ENCODE results near the gene ESR1. TPM values are rescaled to one million over a fixed set of nuclear protein-coding genes. Genes with fewer than 3 reads are reported as not detected.
A peak's percentile ranks its signal among the peaks of the same experiment; 100 is the strongest.

The ESR1 gene
- total RNA-seq, 2 experiments from 2014 or later, result 0.38 to 0.79 TPM

- Mint-ChIP-seq H3K27me3 (no peaks in the 10 kb centered on the region), H3K4me1 (ENCODE audit: low read depth) (peaks cover 3% of the 10 kb centered on the region), H3K27ac (no peak overlapping the region), H3K4me3 (no peak overlapping the region), H3K36me3 (ENCODE audit: low read depth) (peaks cover 35% of the 10 kb centered on the region), H3K9me3 (no peaks in the 10 kb centered on the region)
- intact Hi-C loops (cut with micrococcal nuclease), result no loop called here
- ChIA-PET POLR2A (no interaction called here), CTCF (interaction anchor here (0.8 kb wide), 1 partner anchor 113 kb away, joined by 3 read pairs; no protein-coding TSS in a partner anchor)
- TF ChIP-seq CTCF (IDR thresholded peaks at IDR 0.05), result no peak
- ATAC-seq (no peak), DNase-seq (no peak)
These were observed 347.3 kb downstream of the ESR1 start for GRCh38 chr6:152154559-152155356.

GRCh38 chr6:152155792-152156191 is 348.3 kb downstream of the ESR1 start:
- no peak for TF ChIP-seq CTCF (IDR thresholded peaks at IDR 0.05)
- intact Hi-C loops (cut with micrococcal nuclease), result no loop called here
- peaks cover 10% of the 10 kb centered on the region for H3K4me1 Mint-ChIP-seq (ENCODE audit: low read depth)
- no peak overlapping the region for H3K4me3 Mint-ChIP-seq
- POLR2A ChIA-PET, result interaction anchor here (0.5 kb wide), 1 partner anchor 90 kb away, joined by 3 read pairs; no protein-coding TSS in a partner anchor
- no peaks in the 10 kb centered on the region for H3K9me3 Mint-ChIP-seq
- peaks cover 31% of the 10 kb centered on the region for H3K36me3 Mint-ChIP-seq (ENCODE audit: low read depth)
- no peak for ATAC-seq
- no peaks in the 10 kb centered on the region for H3K27me3 Mint-ChIP-seq
- CTCF ChIA-PET, result interaction anchor here (0.8 kb wide), 1 partner anchor 112 kb away, joined by 3 read pairs; no protein-coding TSS in a partner anchor
- H3K27ac Mint-ChIP-seq, result no peak overlapping the region
- no peak for DNase-seq

GRCh38 chr6:152160346-152160745 is 352.9 kb downstream of the ESR1 start:
- Mint-ChIP-seq H3K36me3 (ENCODE audit: low read depth) (peaks cover 28% of the 10 kb centered on the region), H3K27ac (peak overlapping the region; percentile 90), H3K4me1 (ENCODE audit: low read depth) (peaks cover 22% of the 10 kb centered on the region), H3K4me3 (no peak overlapping the region), H3K9me3 (no peaks in the 10 kb centered on the region), H3K27me3 (no peaks in the 10 kb centered on the region)
- DNase-seq (peak; percentile 24), ATAC-seq (peak; percentile 85)
- intact Hi-C loops (cut with micrococcal nuclease), result no loop called here
- POLR2A ChIA-PET, result interaction anchor here (1.3 kb wide), 1 partner anchor 9 kb away, joined by 4 read pairs; no protein-coding TSS in a partner anchor
- CTCF ChIA-PET, result interaction anchor here (1.0 to 1.2 kb wide), 2 partner anchors 46 to 107 kb away, joined by 3 read pairs; no protein-coding TSS in a partner anchor
- no peak for TF ChIP-seq CTCF (IDR thresholded peaks at IDR 0.05)

- peak; percentile 81 for ATAC-seq
- intact Hi-C loops (cut with micrococcal nuclease), result no loop called here
- Mint-ChIP-seq H3K4me1 (ENCODE audit: low read depth) (peaks cover 25% of the 10 kb centered on the region), H3K36me3 (ENCODE audit: low read depth) (peaks cover 31% of the 10 kb centered on the region), H3K9me3 (no peaks in the 10 kb centered on the region), H3K27ac (peak overlapping the region; percentile 35), H3K4me3 (no peak overlapping the region), H3K27me3 (no peaks in the 10 kb centered on the region)
- ChIA-PET POLR2A (no interaction called here), CTCF (interaction anchor here (0.6 kb wide), 1 partner anchor 9 kb away, joined by 3 read pairs; no protein-coding TSS in a partner anchor)
- DNase-seq, result no peak
- TF ChIP-seq CTCF (IDR thresholded peaks at IDR 0.05), result no peak
These were observed 354.0 kb downstream of the ESR1 start for GRCh38 chr6:152161501-152161900.

- CTCF ChIA-PET, result no interaction called here
- ATAC-seq, result no peak
These were observed 357.5 kb downstream of the ESR1 start for GRCh38 chr6:152164957-152165356.

More at GRCh38 chr6:152164957-152165356, 357.5 kb downstream of the ESR1 start:
- Mint-ChIP-seq H3K4me3 (no peak overlapping the region), H3K9me3 (no peaks in the 10 kb centered on the region), H3K27ac (no peak overlapping the region), H3K36me3 (ENCODE audit: low read depth) (peaks cover 35% of the 10 kb centered on the region), H3K27me3 (no peaks in the 10 kb centered on the region), H3K4me1 (ENCODE audit: low read depth) (peaks cover 35% of the 10 kb centered on the region)
- no peak for TF ChIP-seq CTCF (IDR thresholded peaks at IDR 0.05)
- no peak for DNase-seq
- intact Hi-C loops (cut with micrococcal nuclease), result no loop called here
- POLR2A ChIA-PET, result interaction anchor here (0.6 kb wide), 1 partner anchor 193 kb away, joined by 3 read pairs; no protein-coding TSS in a partner anchor
